Stimulated activated CD4-positive, alpha-beta T cell treated with anti-CD3 and anti-CD28 coated beads, TNF-alpha, amount 100 ng/mL, for 48 hours (primary cell): Measurements from ENCODE around the gene CRAT.

ENCODE experiments used
- DNase-seq, 3 donors: peaks; one replicate each; pipeline ENCODE4 v3.0.0-alpha.2; 2020; ENCODE audit warnings: low read depth in 3 of 3

CRAT gene

DNA sequence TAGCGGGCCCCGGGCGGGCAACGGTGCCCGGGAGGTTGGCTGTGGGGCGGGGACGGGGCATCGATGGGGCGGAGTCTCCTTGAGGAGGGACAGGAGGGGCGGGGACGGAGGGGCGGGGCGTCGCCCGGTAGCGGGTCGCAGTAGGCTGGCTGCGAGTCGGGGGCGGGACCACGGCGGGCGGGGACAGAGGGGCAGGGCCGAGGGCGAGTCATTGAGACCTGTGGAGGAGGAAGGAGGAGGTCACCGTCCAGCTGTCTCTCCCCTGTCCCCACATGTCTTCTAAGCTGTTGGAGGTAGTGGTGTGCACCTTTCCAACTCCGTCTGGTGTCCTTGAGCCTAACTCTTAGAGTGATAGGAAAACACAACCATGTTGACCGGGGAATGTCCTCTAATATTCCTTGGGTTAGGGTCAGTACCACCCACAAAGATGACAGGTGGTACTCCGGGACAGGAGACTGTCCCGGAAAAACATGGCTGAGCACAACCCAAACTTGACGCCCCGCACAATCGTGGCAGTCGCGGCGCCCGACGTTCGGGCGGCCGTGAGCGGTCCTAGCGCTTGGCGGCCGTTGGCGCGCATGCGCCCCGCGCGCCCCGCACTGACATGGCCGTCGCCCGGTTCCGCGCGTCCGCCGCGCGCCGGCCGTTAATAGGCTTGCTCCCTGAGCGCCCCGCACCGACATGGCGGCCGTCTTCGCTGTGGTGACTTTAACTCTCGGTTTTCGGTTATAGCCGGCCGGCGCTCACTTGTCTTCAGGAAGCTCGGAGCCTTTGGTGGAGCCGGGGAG is at the start of gene CRAT, which contains the start of gene PTPA:
Gene CRAT (minus strand): TSS at position 54 of the 788 bp plus-strand sequence. CDS start 284 bp downstream, outside the sequence.
Gene PTPA (plus strand): TSS at position 676 of the 788 bp plus-strand sequence. CDS start 186 bp downstream, outside the sequence.
- peak; percentile 91 to 99 (median 94) for DNase-seq

DNA sequence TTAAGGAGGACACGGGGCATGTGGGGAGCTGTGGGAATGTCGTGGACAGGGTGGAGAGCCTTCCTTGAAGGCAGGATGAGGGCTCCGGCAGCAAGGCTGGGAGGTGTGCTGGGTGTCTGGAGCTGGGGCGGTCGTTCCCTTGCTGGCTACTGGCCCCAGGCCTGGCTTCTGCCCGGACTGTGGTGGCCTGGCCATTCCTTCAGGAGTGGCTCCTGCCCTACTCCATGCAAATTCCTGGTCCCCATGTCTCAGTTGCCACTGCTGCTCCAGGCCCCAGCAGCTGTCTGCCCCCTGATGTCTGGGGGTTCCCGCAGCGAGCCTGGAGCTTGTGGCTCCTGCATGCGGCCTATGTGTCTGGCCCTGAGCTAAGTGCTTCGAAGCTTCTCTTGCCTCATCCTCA is 45.6 kb upstream of the CRAT start:
- DNase-seq: no peak

DNA sequence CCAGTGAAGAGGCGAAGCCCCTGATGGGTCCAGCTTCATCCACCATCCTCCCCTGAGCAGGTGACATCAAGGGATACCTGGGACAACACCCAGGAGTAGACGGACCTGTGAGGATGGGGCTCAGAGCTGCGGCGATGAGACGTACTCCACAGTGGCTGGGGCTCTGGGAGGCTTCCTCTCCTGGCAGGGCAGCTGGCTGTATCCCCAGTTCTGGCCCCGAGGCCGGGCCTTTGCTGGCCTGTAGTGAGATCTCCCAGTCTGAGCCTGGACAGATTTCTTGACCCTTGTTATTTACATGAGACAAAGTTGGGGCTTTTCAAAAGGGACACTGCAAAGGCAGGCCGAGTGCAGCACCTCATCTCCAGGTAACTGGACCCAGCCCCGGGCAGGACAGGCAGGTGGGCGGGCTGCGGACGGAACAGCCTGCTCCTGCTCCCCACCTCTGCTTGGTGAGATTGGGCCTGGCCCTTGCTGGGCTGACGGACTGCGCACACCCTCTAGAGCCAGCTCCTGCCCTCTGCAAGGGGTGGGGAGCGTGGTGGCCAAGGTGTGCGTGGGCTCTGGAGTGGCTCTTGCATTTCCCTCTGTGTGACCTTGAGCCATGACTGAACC is 44.4 kb upstream of the CRAT start:
- DNase-seq: no peak

DNA sequence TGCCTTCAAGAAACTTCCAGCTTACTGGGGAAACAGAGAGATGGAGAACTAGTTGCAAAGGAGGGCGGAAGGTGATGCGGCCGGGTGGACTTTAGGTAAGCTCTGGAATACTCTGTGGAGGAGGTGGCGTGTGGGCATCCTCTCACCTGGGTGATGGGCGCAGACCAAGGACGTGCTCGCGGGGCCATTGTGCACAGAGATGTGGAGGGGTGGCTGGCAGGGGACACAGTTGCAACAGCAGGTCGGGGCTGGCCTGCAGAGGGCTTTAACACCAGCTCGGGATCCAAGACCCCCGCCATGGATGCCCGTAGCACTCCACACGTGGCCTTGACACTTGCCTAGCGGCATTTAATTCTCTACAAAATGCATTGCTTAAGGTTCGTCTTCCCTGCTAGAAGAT is 40.9 kb upstream of the CRAT start:
- no peak for DNase-seq

DNA sequence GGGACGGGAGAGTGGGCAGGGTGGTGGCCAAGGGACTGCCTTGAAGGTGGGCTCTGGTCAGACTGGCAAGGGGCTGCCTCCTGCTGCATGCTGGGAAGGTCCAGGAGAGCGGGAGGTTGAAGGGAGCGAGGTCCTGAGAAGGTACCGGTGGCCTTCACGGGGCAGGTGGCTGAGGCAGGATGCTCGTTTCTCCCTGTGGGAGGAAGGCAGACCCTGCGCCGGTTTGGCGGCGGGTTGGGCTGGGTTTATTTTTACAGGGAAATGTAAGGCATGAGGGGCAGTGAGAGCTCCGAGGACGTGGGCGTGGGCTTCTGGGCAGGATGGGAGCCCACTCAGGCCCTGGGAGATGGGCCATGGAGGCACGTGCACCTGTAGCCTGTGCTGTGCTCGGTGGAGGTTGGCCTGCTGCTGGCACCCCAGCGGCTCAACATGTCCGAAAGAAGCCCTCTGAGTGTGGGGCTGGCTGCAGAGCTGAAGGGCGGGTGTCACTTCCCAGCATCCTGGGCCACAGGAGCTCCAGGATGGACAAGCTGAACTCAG is 40.1 kb upstream of the CRAT start:
- no peak for DNase-seq

DNA sequence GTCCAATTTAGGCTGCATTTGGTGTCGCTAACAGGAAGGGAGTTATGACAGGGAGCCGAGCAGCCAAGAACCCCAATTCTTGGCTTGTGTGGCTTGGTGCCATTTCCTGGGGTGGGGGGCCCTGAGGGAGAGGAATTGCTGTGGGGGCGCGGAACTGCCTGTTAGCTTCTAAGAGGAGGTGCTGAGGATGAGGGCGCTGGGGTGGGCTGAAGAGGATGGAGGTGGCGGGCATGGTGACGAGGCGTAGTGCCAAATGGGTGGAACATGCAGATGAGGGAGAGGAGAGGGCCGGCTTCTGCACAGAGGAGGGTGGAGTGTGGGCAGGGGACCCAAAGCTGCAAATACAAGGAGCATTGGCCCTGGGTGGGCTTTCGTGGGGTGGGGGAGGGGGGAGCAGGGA is 39.5 kb upstream of the CRAT start:
- DNase-seq: no peak

DNA sequence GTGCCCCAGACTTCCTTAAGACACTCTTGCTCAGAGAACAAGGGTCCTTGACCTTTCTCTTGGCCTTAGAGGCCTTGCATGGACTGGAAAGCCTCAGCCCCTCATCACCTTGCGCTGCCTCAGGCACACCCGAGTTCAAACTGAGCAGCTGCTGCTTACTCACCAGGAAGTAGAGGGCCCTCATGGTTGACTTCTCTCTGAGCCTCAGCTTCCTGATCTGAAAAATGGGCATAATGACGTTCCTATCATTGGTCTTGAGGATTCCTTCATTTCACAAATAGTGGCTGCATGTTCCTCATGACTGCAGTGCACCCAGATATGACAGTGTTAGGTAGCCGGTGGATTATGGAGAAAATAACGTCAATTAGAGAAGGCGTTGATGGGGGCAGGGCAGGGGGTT is 38.8 kb upstream of the CRAT start:
- no peak for DNase-seq

DNA sequence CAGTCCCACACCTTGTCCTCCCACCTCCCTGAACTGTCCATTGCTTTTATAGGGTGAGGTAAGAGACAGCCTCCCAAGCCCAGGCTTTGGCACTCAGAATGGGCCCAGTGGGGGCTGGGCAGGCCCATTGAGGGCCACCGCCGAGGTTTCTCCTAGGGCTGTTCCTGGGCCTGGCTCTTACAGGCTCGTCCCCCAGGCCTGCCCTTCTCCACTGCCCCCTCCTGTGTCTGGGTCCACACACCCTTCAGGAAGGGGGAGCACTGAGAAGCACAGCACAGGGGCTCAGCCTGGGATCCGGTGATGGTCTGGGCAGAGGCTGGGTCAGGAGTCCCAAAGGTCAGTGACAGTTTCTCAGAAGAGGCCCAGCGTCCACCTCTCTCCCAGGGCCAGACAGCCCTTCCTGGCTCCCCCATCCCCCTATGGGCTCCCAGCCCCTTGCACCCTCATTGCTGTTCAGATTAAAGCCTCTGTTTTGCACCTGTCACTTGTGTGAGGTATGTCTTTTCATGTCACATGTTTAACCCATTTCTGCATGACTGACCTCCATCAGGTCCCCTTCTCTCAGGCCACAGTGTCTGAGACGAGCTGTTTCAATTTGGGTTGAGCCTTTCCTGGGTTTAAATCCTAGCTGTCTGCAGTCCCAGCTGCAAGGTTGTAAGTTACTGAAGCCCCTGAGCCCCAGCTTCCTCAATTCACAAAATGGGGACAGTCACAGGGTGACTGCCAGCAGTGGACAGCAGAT is 38.0 kb upstream of the CRAT start:
- no peak for DNase-seq

DNA sequence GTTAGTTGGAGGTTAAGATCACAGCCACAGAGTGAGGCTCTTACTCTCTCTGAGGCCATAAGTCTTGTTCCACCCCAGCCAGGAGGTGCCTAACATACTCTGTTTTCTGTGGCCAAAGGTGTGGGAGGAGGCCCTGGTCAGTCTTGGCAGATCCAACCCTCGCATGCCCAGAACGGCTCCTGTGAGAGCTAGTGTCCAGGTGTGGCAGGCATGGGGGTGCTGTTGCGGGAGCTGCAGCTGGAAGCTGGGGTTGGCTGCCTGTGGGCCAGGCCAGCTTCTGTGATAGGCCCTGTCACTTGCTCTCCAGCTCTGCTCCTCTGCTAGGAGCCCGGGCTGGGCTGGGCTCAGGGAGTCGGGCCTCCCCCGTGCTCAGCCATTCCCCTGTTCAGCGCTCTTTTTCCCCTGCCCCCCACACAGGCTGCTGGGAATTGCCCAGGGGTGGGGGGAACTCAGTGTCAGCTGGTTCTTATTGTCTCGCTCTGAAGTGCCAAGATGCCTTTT is 35.9 kb upstream of the CRAT start:
- no peak for DNase-seq

DNA sequence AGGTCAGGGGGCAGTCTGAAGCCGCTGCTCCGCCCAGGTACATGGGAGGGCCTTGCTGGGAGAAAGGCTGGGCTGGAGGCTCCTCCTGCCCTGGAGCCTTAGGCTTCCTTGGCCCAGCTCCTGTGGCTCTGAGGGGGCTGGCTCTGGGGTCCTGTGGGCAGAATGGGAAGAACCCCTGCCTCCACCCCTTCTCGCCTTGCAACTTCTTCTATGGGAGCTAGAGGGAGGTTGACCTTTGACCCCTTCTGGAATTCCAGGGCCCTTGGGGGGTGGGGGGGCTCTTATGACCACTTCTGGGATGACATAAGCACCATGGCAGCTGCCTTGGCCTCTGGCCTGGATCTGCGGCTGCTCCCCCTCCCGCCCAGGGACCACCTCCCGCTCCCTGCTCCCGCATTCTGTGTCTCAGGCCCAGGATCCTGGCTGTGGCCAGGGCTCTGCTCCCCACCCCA is 35.3 kb upstream of the CRAT start:
- DNase-seq: no peak

DNA sequence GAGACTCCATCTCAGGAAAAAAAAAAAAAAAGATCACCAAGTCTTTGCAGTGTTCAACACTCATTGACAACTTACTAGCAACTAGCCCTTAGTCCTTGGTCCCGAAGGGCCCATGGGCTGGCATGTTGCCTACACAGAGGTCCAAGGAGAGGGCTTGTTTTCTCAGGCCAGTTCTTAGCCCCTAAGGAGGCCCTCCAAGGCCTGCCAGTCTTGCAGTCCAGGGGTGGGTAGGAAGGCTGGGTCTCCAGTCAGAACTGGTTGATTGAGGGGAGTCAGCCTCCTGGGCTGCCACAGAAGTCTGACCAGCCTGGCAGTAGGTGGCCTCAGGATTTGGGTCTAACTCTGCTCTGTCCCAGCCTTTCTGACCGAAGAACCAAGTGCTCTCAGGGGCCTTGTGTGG is 34.7 kb upstream of the CRAT start:
- no peak for DNase-seq

DNA sequence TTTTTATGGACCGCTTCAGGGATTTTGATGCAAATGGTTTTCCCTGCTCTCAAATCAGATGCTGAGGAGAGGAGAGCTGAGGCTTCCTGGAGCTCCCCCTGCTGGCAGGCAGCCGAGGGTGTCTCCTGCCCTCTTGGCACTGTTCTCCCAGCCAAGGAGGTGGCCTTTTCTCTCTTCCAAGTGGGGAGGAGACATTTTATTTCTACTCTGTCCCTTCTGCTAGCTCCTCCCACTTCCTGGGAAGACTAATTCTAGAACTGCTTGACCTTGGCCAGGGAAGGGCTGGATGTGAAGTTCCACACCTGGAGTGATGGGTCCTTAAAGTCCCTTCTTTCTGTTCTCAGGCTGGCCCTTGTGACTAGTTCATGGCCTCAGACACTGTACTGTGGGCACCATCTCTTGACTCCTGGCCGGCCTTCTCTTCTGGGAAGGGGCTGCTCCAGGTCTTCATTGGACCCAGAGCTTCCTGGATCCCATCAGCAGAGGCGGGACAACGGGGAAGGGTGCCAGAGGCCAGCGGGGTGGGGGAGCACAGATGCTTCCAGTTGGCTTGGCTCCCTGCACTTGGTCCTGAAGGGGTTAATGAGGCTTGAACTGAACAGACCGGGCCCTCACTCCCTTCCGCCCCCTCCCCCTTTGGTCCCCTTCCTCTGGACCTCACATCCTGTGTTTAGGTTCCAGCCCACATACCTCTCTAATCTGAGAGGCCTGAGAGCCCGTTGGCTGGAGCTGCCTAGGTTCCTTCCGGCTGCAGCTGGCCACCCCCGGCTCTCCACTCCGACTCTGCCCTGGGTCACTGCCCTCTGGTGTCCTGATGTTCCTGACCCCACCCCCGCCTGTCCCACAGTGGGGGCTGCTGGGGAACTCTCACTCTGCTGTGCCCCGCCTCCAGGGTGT is 32.7 kb upstream of the CRAT start:
- DNase-seq: peak; percentile 53 to 72 (median 58)

DNA sequence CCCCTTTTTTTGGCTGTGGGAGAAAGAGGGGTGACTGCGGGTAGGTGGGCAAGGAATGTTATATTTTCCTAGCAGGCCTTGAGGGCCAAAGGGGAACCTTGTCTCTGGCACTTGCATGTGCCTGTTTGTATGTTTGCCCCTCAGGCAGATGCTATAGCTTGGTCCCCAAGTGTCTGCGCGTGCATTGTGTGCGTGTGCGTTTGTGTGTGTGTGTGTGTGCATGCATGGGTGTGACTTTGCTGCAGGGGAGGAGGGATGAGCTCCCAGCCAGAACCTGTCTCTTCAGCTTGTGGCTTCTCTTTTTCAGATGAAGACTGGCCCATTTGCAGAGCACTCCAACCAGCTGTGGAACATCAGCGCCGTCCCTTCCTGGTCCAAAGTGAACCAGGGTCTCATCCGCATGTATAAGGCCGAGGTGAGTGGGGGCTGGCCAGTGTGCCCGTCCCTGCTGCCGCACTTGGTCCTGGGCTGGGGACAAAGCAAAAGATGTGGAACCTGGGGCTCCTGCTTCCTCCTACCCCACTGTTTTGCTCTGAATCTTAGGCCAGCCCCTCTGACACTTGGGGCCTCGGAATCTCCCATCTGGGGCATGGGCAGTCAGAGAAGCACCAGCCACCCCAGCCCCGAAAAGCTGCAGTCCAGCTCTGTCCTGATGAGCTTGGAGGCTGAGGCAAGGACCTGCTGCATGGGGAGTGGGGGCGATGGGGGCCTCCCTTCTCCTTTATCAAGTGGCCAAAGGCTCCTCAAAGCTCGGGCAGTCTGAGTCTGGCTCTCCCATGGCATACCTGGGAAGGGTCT is 31.7 kb upstream of the CRAT start:
- no peak for DNase-seq

DNA sequence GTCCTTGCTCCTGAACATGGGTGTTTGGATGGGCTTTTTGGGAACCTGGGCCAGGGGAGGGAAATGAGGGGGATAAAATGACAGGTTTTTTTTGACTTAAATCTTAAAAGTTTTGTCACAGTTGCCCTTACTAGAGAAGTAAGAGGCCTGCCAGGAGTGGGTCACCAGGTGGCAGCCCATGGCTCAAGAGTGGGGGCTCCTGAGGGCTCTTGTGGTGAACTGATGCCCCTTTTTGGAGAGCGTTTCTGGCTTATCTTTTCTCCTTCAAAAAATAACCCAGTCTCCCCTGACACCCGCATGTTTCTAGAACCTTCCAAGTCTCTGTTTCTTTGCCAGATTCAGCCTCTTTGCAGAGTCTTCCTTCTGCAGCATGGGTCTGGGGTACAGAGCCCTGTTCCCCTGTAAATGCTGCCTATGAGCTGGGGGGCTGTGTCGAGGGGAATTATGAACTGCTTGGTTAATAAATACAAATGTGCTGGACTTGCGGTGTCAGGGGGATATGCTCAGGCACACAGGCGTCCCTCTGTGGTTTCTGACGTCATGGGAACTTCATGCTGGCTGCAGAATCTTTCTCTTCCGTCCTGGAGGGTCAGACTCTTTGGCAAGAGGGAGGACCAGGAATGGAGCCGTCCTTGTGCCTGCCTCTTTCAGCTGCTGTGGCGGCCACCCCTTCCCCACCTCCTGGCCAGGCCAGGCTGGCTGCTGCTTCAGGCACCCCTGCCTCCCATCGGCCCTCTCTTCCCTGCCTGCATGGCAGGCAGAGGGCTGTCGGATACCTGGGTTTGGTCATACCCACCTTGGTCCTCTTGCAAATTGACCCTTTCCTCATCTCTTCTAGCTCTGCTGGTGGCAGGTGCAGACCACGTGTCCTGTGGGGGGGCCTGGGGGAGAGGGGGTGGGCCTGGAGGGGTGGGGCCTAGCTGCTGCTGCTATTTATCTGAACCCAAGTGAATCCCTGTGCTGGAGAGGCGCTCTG is 30.8 kb upstream of the CRAT start:
- no peak for DNase-seq

DNA sequence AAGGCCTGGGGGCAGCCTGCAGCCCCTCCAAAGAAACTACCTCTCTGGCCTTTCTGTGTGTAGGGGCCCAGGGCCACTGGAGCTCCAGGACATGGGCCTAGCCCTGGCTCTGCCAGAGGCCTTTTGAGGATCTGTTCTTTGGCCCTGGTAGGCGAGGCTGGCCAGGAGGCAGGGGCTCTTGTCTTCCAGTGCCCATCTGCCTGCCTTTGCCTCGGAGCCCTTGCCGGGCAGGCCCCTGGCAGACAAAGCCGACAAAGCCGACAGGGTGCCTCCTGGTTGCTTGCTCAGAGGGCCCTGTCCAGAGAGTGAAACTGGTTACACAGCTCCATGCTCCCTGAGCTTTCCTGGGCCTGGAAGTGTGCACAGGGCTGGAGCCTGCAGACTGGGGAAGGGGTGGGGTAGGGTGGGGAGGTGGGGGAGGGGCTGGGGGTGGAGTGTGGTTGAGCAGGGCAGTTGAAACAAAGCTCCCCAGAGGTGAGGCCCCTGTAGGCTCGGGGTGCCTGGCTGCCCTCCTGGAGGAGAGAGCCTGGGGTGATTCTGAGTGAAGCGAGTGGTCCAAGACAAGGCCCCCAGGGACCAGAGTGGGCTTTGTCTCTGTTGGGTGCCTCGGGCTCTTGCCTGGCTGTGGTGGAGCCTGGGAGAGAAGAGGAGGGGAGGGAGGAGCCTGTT is 29.9 kb upstream of the CRAT start:
- DNase-seq: no peak

DNA sequence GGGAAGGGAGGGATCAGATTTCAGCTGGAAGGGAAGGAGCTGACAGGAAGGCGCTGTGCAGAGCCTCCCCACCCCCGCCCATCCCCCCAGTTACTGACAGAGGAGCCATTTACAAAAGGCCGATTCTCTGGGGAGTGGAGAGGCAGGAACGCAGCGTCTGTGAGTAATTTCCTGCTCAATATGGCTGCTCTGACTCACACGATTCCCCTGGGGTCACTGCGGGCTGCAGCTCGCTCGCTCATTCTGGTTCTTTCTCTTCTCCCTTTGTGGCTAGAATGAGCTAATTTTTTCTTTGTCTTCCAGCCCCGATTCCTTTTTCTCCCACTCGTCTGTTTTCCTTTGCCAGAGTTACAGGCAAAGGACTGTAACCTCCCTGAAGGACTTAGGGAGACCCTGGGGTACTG is 29.4 kb upstream of the CRAT start:
- peak; percentile 63 to 80 (median 78) for DNase-seq

DNA sequence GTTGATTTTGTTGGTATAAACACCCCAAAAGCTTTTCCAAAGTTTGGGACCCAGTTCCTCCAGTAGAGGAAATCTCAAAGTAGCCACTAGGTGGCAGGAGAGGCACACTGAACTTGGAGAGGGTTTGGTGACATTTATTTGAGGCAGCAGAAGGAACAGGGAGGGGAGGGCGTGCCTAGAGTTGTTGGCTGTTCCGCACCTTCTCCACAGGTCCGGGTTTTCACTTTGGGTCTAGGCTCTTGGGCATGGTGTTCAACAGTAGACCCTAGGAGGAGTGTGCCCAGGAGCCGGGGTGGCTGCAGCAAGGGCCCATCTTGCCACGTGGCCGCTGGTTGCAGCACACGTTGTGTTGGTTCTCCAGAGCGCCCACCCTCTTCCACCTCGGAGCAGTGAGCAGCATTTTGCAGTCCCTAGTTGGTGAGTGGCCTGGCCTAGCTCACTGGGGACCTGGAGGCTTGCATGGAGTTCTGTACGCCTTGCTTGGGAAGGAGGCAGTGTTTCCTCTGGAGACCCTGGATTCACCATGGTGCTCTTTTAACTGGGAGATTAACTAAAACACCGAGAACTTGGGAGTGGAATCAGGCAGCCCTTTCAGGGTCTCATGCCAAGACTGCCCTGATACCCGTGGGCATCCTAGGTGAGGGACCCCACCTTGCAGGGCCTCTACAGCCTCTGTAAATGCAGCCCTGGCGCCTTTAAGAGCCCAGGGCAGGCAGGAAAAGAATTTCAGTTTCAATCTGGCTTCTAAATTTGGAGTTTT is 28.8 kb upstream of the CRAT start:
- peak; percentile 55 to 75 (median 71) for DNase-seq
